ENCODE data around the gene CDYL2.
A peak's percentile ranks its signal among the peaks of the same experiment; 100 is the strongest.

The CDYL2 gene

GRCh38 chr16:80744856-80745255 is 59.5 kb downstream of the CDYL2 start:
- no peak overlapping the region for H3K4me3 ChIP-seq (ENCODE audit: low read depth, low read length)
- TF ChIP-seq MAX (IDR thresholded peaks at IDR 0.05; ENCODE audit: low read depth, low read length) (no peak), POLR2A (IDR thresholded peaks at IDR 0.05; ENCODE audit: extremely low read depth, insufficient read length) (no peak), CTCF (IDR thresholded peaks at IDR 0.05; ENCODE audit: low read depth, low read length) (no peak), MYC (IDR thresholded peaks at IDR 0.05; ENCODE audit: low read depth, low read length) (no peak)
- DNase-seq (ENCODE audit: low read depth) = peak; percentile 12

GRCh38 chr16:80743772-80744171 is 60.6 kb downstream of the CDYL2 start:
- no peak for DNase-seq (ENCODE audit: low read depth)
- TF ChIP-seq MYC (IDR thresholded peaks at IDR 0.05; ENCODE audit: low read depth, low read length) = no peak
- no peak for TF ChIP-seq CTCF (IDR thresholded peaks at IDR 0.05; ENCODE audit: low read depth, low read length)
- TF ChIP-seq POLR2A (IDR thresholded peaks at IDR 0.05; ENCODE audit: extremely low read depth, insufficient read length) = no peak
- TF ChIP-seq MAX (IDR thresholded peaks at IDR 0.05; ENCODE audit: low read depth, low read length) = no peak
- H3K4me3 ChIP-seq (ENCODE audit: low read depth, low read length) = no peak overlapping the region

GRCh38 chr16:80743273-80743672 is 61.1 kb downstream of the CDYL2 start:
- no peak overlapping the region for H3K4me3 ChIP-seq (ENCODE audit: low read depth, low read length)
- TF ChIP-seq MYC (IDR thresholded peaks at IDR 0.05; ENCODE audit: low read depth, low read length) (no peak), MAX (IDR thresholded peaks at IDR 0.05; ENCODE audit: low read depth, low read length) (no peak), POLR2A (IDR thresholded peaks at IDR 0.05; ENCODE audit: extremely low read depth, insufficient read length) (no peak), CTCF (IDR thresholded peaks at IDR 0.05; ENCODE audit: low read depth, low read length) (no peak)
- DNase-seq (ENCODE audit: low read depth) = no peak

- DNase-seq (ENCODE audit: low read depth) = no peak
- H3K4me3 ChIP-seq (ENCODE audit: low read depth, low read length) = no peak overlapping the region
- no peak for TF ChIP-seq CTCF (IDR thresholded peaks at IDR 0.05; ENCODE audit: low read depth, low read length)
- no peak for TF ChIP-seq MYC (IDR thresholded peaks at IDR 0.05; ENCODE audit: low read depth, low read length)
- no peak for TF ChIP-seq MAX (IDR thresholded peaks at IDR 0.05; ENCODE audit: low read depth, low read length)
- no peak for TF ChIP-seq POLR2A (IDR thresholded peaks at IDR 0.05; ENCODE audit: extremely low read depth, insufficient read length)
These were observed 62.1 kb downstream of the CDYL2 start for GRCh38 chr16:80742331-80742730.

- H3K4me3 ChIP-seq (ENCODE audit: low read depth, low read length) = no peak overlapping the region
- no peak for DNase-seq (ENCODE audit: low read depth)
- TF ChIP-seq MYC (IDR thresholded peaks at IDR 0.05; ENCODE audit: low read depth, low read length) (no peak), CTCF (IDR thresholded peaks at IDR 0.05; ENCODE audit: low read depth, low read length) (no peak)
These were observed 62.7 kb downstream of the CDYL2 start for GRCh38 chr16:80741724-80742123.

GRCh38 chr16:80739523-80739922 is 64.9 kb downstream of the CDYL2 start:
- H3K4me3 ChIP-seq (ENCODE audit: low read depth, low read length) = no peak overlapping the region
- TF ChIP-seq MAX (IDR thresholded peaks at IDR 0.05; ENCODE audit: low read depth, low read length) (no peak), POLR2A (IDR thresholded peaks at IDR 0.05; ENCODE audit: extremely low read depth, insufficient read length) (no peak), CTCF (IDR thresholded peaks at IDR 0.05; ENCODE audit: low read depth, low read length) (no peak), MYC (IDR thresholded peaks at IDR 0.05; ENCODE audit: low read depth, low read length) (no peak)
- no peak for DNase-seq (ENCODE audit: low read depth)

Data from NB4 (cell line).